Kidney epithelial cell (primary cell): ENCODE results near the gene FOXR1. TPM values are rescaled to one million over a fixed set of nuclear protein-coding genes. Genes with fewer than 3 reads are reported as not detected.

Experiments used
- DNase-seq: peaks from one replicate; pipeline ENCODE4 v3.0.0-alpha.2; 2010; ENCODE audit warnings: low read depth
- H3K27me3 ChIP-seq: 2 replicates; pipeline ENCODE4 v1.6.0; 2011; ENCODE audit warnings: low read length; ENCODE audit not compliant: control insufficient read depth, insufficient read depth
- H3K36me3 ChIP-seq: 2 replicates; pipeline ENCODE4 v1.5.1; 2011; ENCODE audit warnings: low read length; ENCODE audit not compliant: control insufficient read depth, insufficient read depth
- H3K4me3 ChIP-seq: 2 replicates; pipeline ENCODE4 v1.5.1; 2011; ENCODE audit warnings: low read depth, mild to moderate bottlenecking, control low read depth, low read length
- CTCF ChIP-seq: IDR thresholded peaks from 2 replicates; pipeline ENCODE4 v1.5.1; 2011; ENCODE audit warnings: mild to moderate bottlenecking, moderate library complexity, low read length, control low read depth, inconsistent platforms; ENCODE audit not compliant: insufficient read depth, poor library complexity, severe bottlenecking
- total RNA-seq: library from RNA; depleted of rRNA; stranded (reverse); fragments of >200 nt; gene quantifications from 2 replicates; pipeline ENCODE4 v1.2.3, GENCODE V29; 2015

Gene FOXR1, protein sequence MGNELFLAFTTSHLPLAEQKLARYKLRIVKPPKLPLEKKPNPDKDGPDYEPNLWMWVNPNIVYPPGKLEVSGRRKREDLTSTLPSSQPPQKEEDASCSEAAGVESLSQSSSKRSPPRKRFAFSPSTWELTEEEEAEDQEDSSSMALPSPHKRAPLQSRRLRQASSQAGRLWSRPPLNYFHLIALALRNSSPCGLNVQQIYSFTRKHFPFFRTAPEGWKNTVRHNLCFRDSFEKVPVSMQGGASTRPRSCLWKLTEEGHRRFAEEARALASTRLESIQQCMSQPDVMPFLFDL
- not detected in 2 replicates for total RNA-seq

GRCh38 chr11:118971646-118972045 lies at the start of gene FOXR1:
Gene FOXR1 (plus strand): TSS chr11:118971761. CDS start chr11:118971932, 171 bp downstream.
- Histone ChIP-seq H3K27me3 (peaks cover 6% of the 10 kb centered on the region), H3K36me3 (no peaks in the 10 kb centered on the region), H3K4me3 (no peak within 1 kb of the TSS)
- no peak for TF ChIP-seq CTCF
- DNase-seq: no peak

DNA sequence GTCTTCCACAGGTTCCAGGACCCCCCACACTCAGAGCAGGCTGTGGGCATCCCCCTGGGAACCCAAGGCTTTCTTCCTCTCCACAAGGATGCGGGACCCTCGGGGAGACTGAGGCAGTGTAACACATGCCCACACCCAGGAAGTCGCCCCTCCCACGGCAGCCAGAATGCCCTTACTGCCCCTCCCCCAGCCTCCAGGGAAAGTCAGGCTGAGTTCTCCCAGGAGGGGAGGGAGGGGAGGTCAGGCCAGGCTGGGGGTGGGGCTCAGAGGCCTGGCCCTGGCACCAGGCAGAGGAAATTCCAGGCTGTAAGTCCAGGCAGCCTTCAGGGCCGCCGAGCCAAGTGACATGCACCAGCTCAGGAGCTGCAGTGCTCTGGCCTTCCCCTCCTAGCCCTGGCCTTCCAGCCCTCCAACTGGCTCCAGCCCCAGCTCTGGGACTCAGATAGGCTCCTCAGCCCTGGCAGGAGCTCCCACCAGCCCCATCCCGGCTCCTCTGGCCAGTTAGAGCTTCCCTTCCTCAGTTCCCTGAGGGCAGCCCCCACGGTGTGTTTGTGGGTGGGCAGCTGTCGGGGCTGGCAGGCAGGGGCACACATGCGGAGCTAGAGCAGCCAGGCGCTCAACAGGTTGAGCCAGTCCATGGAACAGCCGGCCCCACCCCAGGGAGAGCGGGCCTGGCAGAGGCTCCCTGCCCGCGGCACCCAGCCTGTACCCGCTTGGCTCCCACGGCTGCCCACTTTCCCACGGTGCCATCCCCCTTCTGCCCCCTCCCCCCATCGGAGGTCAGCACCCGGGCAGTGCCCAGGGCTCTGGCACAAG lies 49.4 kb upstream of the FOXR1 start:
- no peak for DNase-seq
- no peak for TF ChIP-seq CTCF
- Histone ChIP-seq H3K4me3 (peak overlapping the region; percentile 91), H3K27me3 (no peaks in the 10 kb centered on the region), H3K36me3 (no peaks in the 10 kb centered on the region)

DNA sequence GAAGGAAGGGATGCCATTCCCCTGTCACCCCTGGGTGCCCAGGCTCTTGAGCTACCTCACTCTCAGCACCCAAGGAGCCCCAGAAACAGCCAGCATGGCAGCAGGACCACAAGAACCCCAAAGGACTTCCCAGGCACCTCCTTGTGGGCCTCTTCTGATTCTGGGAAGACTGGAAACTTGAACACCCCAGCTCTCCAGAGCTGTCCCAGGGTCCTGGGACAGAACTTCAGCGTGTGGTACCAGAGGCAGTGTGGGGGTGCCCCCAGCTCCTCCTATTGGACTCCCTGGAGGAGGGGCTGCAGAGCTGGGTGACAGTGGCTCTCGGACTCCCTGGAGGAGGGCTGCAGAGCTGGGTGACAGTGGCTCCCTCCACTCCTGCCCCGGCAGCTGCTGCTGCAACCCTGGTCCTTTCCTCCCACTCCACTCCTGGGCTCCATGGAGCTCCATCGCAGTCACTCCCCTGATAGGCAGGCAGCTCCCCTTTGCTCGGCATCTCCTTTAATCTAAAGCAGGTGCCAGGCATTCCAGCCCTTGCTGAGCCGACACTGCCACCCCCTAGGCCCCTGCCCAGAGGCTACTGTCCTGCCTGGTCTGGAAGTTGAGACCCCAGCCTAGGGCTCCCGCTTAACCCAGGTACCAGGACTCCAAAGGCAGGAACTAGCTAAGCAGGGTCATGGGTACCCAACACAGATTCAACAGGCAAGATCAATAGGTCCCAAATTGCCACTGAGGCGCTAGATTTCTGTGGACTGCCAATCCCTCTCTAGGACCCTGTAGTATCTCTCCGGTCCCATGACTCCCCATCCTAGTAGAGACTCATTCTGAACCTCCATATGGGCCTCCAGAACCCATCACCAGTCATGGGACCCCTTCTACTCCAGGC lies 48.6 kb upstream of the FOXR1 start:
- H3K4me3 ChIP-seq: peak overlapping the region; percentile 91
- no peak for DNase-seq
- H3K27me3 ChIP-seq: no peaks in the 10 kb centered on the region
- H3K36me3 ChIP-seq: no peaks in the 10 kb centered on the region
- no peak for TF ChIP-seq CTCF

DNA sequence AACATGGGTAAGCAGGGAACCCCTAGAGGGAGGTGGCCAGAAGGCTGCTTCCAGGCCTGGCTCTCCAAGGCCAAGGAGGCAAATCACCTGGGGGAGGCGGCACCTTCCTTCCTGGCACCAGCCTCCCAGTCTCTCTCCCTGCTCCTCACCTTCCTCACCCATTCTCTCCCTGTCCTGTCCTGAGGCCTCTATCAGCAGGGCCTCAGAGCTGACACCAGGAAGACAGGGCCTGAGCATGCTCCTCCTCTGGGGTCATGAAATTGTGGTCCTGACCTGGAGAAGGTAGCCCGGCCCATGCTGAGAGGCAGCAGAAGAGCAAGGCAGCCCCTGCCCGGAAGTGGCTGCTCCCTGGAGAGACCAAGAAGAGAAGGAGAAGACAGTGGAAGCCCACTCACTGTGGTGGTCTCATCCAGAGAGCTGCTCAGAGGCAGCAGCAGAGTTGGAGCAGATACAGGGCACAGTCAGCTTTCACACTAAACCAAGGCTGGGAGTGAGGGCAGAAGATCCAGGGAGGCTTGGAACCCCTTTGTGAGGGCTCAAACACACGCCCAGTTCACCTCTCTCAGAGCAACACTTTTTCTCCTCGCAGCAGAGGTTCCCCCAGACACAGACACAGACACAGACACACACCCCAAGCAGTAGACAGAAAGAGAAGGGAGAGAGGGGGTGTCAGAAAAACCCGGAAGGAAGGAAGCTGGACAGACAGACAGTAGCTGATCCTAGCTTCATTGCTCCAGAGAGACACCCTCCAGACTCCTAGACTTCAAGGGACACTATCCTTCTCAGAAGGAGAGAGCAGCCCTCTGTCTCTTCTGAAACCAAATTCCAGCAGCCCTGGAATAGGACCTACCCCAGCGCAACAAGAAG lies 47.6 kb upstream of the FOXR1 start:
- no peak for DNase-seq
- TF ChIP-seq CTCF: no peak
- Histone ChIP-seq H3K27me3 (no peaks in the 10 kb centered on the region), H3K36me3 (no peaks in the 10 kb centered on the region), H3K4me3 (peak overlapping the region; percentile 91)
